Measurements from ENCODE around the gene EPHA8. TPM values are rescaled to one million over a fixed set of nuclear protein-coding genes. Genes with fewer than 3 reads are reported as not detected.

EPHA8 gene
- total and polyA plus RNA-seq, 2 of the 4 experiments (the other 2 are of a cell fraction): not detected

DNA sequence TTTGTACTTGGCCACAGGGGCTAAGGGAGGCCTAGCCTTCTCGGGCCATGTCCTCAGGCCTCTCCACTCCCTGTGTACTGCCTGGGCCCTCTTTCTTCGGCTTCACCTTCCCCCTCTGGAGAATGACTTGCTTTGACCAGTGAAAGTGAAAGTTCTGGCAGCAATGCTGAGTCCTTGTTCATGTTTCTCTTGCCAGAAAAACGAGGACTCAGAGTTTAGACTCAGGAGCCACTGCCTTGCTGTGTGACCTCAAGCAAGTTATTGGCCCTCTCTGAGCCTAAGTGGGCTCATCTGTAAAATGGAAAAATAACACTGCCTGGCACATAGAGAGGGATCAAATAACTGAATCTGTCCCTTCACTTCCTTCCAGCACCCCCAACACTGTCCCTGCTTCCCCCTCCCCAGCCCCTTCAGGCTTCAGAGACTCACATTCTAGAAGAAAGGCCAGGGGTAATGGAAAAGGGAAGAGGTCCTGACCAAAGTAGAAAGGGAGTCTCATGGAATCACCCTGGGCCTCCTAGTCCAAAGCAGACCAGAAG lies 74.7 kb downstream of the EPHA8 start:
- H3K4me3 ChIP-seq (ENCODE audit: insufficient read depth, low read depth, low read length): no peak overlapping the region
- no peak overlapping the region for H4K91ac ChIP-seq (ENCODE audit: insufficient read depth, low read depth, low read length)
- H3K23ac ChIP-seq (ENCODE audit: low read depth, low read length): no peak overlapping the region
- H3K27me3 ChIP-seq (ENCODE audit: control insufficient read depth, insufficient read depth, low read length): peaks cover 45% of the 10 kb centered on the region
- no peak overlapping the region for H3K4ac ChIP-seq (ENCODE audit: low read depth, low read length)
- H2AK5ac ChIP-seq (ENCODE audit: low read depth, low read length): no peak overlapping the region
- no TSS peak for BruUV-seq (replicated peaks)
- no peak overlapping the region for H2BK15ac ChIP-seq (ENCODE audit: low read depth, low read length)
- H3K56ac ChIP-seq (ENCODE audit: extremely low read depth, insufficient read depth, low read length): no peak overlapping the region
- peaks cover 5% of the 10 kb centered on the region; the same call in 1 of the 2 replicates for H4K20me1 ChIP-seq (ENCODE audit: insufficient read depth, low read length)
- H3K79me1 ChIP-seq (ENCODE audit: low read depth in 1 of 2, low read length in 2 of 2): no peaks in the 10 kb centered on the region
- no peak overlapping the region for H2AFZ ChIP-seq (replicated peaks; ENCODE audit: low read length, poor library complexity)
- DNase-seq: no peak
- in situ Hi-C loops (cut with MboI; ENCODE audit: low sequenced_read_pairs): no loop called here
- H3K9ac ChIP-seq (ENCODE audit: low read depth, low read length): no peak overlapping the region
- H3K36me3 ChIP-seq (ENCODE audit: control insufficient read depth, insufficient read depth, low read length): no peaks in the 10 kb centered on the region
- H2BK20ac ChIP-seq (ENCODE audit: low read depth, low read length): no peak overlapping the region
- WGBS, 2 experiments (ENCODE audit: extremely low coverage in 2 of 2, insufficient read length in 1 of 2): 56% methylated on average over 3 of the region's 3 CpGs; no CpG with 5 or more reads in 1 of the 2 experiments
- no peak overlapping the region for H4K5ac ChIP-seq (ENCODE audit: low read depth, low read length)
- H3K4me2 ChIP-seq (ENCODE audit: low read depth, low read length): no peak overlapping the region
- intact Hi-C loops (cut with micrococcal nuclease): no loop called here
- dilution Hi-C loops (cut with HindIII; ENCODE audit: low sequenced_read_pairs, unreplicated experiment): no loop called here
- H3K18ac ChIP-seq (ENCODE audit: low read depth, low read length): no peak overlapping the region
- H2AK9ac ChIP-seq (replicated peaks; ENCODE audit: low read depth, low read length, poor library complexity): no peak overlapping the region
- ChIA-PET CTCF (no interaction called here), POLR2A (ENCODE audit: unreplicated experiment) (no interaction called here)
- peaks cover 3% of the 10 kb centered on the region; the same call in 1 of the 2 replicates for H3K9me3 ChIP-seq (ENCODE audit: control insufficient read depth, insufficient read depth, low read length)
- TF ChIP-seq MAFK (IDR thresholded peaks at IDR 0.05; ENCODE audit: low read depth, low read length): no peak
- TF ChIP-seq MXI1 (IDR thresholded peaks at IDR 0.05; ENCODE audit: borderline replicate concordance, low read depth, low read length): no peak
- no peak for TF ChIP-seq BHLHE40 (IDR thresholded peaks at IDR 0.05; ENCODE audit: low read depth, low read length)
- no peak for TF ChIP-seq RFX5 (IDR thresholded peaks at IDR 0.05; ENCODE audit: low read depth, low read length)
- no peaks in the 10 kb centered on the region for H3K9me1 ChIP-seq (ENCODE audit: insufficient read depth, low read length)
- no peak for ATAC-seq (ENCODE audit: low read depth)
- H3K14ac ChIP-seq (replicated peaks; ENCODE audit: low read depth, low read length): no peak overlapping the region
- no peak overlapping the region for H3K27ac ChIP-seq (ENCODE audit: insufficient read depth, low read length)
- no peaks in the 10 kb centered on the region; the same call in 1 of the 2 replicates for H3K4me1 ChIP-seq (ENCODE audit: control insufficient read depth, insufficient read depth, low read length)
- H2BK5ac ChIP-seq (ENCODE audit: low read depth, low read length, poor library complexity, severe bottlenecking): no peak overlapping the region
- no peak overlapping the region for H2BK120ac ChIP-seq (ENCODE audit: low read depth, low read length)
- H4K8ac ChIP-seq (ENCODE audit: low read depth in 2 of 2, low read length in 2 of 2): no peak overlapping the region
